HK-2 (cell line): ENCODE measurements around the gene XKR3.
"Not testable (repeated sequence)": the region's sequence is repeated elsewhere in the genome, so short reads cannot be mapped to it uniquely, and the experiment has no call there.

Experiments
- DNase-seq: peaks from one replicate; pipeline ENCODE4 v3.0.0-alpha.2; 2018; ENCODE audit not compliant: unreplicated experiment

Gene XKR3

GRCh38 chr22:16824716-16825687, at the start of gene XKR3:
Gene XKR3 (minus strand): TSS chr22:16825411. CDS start chr22:16808073, 17,338 bp downstream.
- DNase-seq, result peak; percentile 1

GRCh38 chr22:16869640-16870039, 44.4 kb upstream of the XKR3 start:
- not testable (repeated sequence) for DNase-seq

- DNase-seq, result no peak
Measured at GRCh38 chr22:16866167-16866566, 41.0 kb upstream of the XKR3 start.

- not testable (repeated sequence) for DNase-seq
Measured at GRCh38 chr22:16856851-16857250, 31.6 kb upstream of the XKR3 start.

GRCh38 chr22:16854631-16855030, 29.4 kb upstream of the XKR3 start:
- no peak for DNase-seq

GRCh38 chr22:16851268-16851996, 26.2 kb upstream of the XKR3 start:
- peak; percentile 11 for DNase-seq

GRCh38 chr22:16847271-16847670, 22.1 kb upstream of the XKR3 start:
- no peak for DNase-seq

GRCh38 chr22:16845881-16846280, 20.7 kb upstream of the XKR3 start:
- DNase-seq, result no peak

GRCh38 chr22:16845465-16845864, 20.3 kb upstream of the XKR3 start:
- no peak for DNase-seq

GRCh38 chr22:16844529-16844928, 19.3 kb upstream of the XKR3 start:
- no peak for DNase-seq

- DNase-seq, result no peak
Measured at GRCh38 chr22:16838073-16838472, 12.9 kb upstream of the XKR3 start.

GRCh38 chr22:16834971-16835370, 9.8 kb upstream of the XKR3 start:
- DNase-seq, result no peak

- DNase-seq, result no peak
Measured at GRCh38 chr22:16831257-16831656, 6.0 kb upstream of the XKR3 start.

- DNase-seq, result no peak
Measured at GRCh38 chr22:16829985-16830384, 4.8 kb upstream of the XKR3 start.

- DNase-seq, result no peak
Measured at GRCh38 chr22:16828876-16829275, 3.7 kb upstream of the XKR3 start.

GRCh38 chr22:16827506-16827905, 2.3 kb upstream of the XKR3 start:
- no peak for DNase-seq

- DNase-seq, result no peak
Measured at GRCh38 chr22:16819249-16819648, 6.0 kb downstream of the XKR3 start.

GRCh38 chr22:16818538-16818937, 6.7 kb downstream of the XKR3 start:
- DNase-seq, result no peak

- DNase-seq, result no peak
Measured at GRCh38 chr22:16815073-16815472, 10.1 kb downstream of the XKR3 start.

- DNase-seq, result no peak
Measured at GRCh38 chr22:16810188-16810802, 14.9 kb downstream of the XKR3 start.

GRCh38 chr22:16808744-16809143, 16.5 kb downstream of the XKR3 start:
- DNase-seq, result no peak

GRCh38 chr22:16807109-16807508, 18.1 kb downstream of the XKR3 start:
- no peak for DNase-seq
